ENCODE measurements around the gene COL9A3. TPM values are rescaled to one million over a fixed set of nuclear protein-coding genes. Genes with fewer than 3 reads are reported as not detected.

COL9A3 gene
- total RNA-seq, 1 experiment from 2014 or later: 150 TPM

- Histone ChIP-seq H3K18ac (ENCODE audit: insufficient read length, low read depth, low read length) (no peak overlapping the region), H2BK120ac (ENCODE audit: low read depth, low read length, poor library complexity, severe bottlenecking) (no peak overlapping the region), H2BK5ac (ENCODE audit: insufficient read length, low read length) (no peak overlapping the region), H3T11ph (ENCODE audit: low read length) (no peak overlapping the region), H3K23ac (ENCODE audit: insufficient read length, low read depth, low read length) (no peak overlapping the region), H3K79me1 (ENCODE audit: insufficient read depth, low read depth, low read length, poor library complexity, severe bottlenecking) (no peaks in the 10 kb centered on the region), H2AK5ac (ENCODE audit: insufficient read length, low read length) (no peak overlapping the region), H3K27me3 (ENCODE audit: insufficient read depth, low read length) (no peaks in the 10 kb centered on the region), H3K14ac (ENCODE audit: insufficient read depth, low read length) (no peak overlapping the region), H3K79me2 (ENCODE audit: insufficient read depth, low read length) (no peaks in the 10 kb centered on the region), H2AFZ (ENCODE audit: low read length) (no peak overlapping the region), H4K20me1 (ENCODE audit: control insufficient read depth, insufficient read depth, insufficient read length) (no peaks in the 10 kb centered on the region), H2BK12ac (ENCODE audit: insufficient read length, low read depth, low read length) (no peak overlapping the region), H3K9ac (ENCODE audit: extremely low read depth, insufficient read length, low read length) (no peak overlapping the region), H3K9me3 (ENCODE audit: control insufficient read depth, low read depth, low read length) (no peaks in the 10 kb centered on the region), H4K8ac (replicated peaks; ENCODE audit: insufficient read length, low read depth, low read length) (no peak overlapping the region), H3K27ac (ENCODE audit: insufficient read length, low read depth, low read length) (no peak overlapping the region), H3K23me2 (ENCODE audit: insufficient read length, low read depth, low read length, poor library complexity, severe bottlenecking) (no peaks in the 10 kb centered on the region), H2BK20ac (ENCODE audit: low read depth, low read length, poor library complexity, severe bottlenecking) (no peak overlapping the region), H2BK15ac (ENCODE audit: low read depth, low read length) (no peak overlapping the region), H3K4ac (ENCODE audit: low read depth, low read length) (no peak overlapping the region), H3K4me2 (ENCODE audit: insufficient read depth, insufficient read length, low read length) (no peak overlapping the region), H4K5ac (ENCODE audit: insufficient read length, low read depth, low read length) (no peak overlapping the region), H4K91ac (ENCODE audit: insufficient read length, low read depth, low read length) (no peak overlapping the region), H3K56ac (ENCODE audit: insufficient read length, low read depth, low read length) (no peak overlapping the region), H3K4me1 (ENCODE audit: insufficient read depth, low read length) (no peaks in the 10 kb centered on the region)
- Mint-ChIP-seq H3K4me3 (no peak overlapping the region), H3K9me3 (no peaks in the 10 kb centered on the region), H3K27me3 (ENCODE audit: low read depth) (no peaks in the 10 kb centered on the region), H3K4me1 (peaks cover 2 to 10% of the 10 kb centered on the region in 2 experiments), H3K27ac (no peak overlapping the region), H3K36me3 (ENCODE audit: insufficient read depth in 1 of 3, low read depth in 3 of 3) (peaks cover 25 to 57% (median 53%) of the 10 kb centered on the region in 3 experiments)
- TF ChIP-seq CTCF (conservative IDR thresholded peaks at IDR 0.05): no peak
- no CpG with 5 or more reads among the region's 13 CpGs for WGBS (ENCODE audit: extremely low coverage, insufficient read length, low lambda C conversion rate)
- DNase-seq: no peak
Observed at GRCh38 chr20:62854121-62854520, 37.3 kb downstream of the COL9A3 start.

Data from H9 (cell line).